ENCODE results near the gene TRPV5.

DNA sequence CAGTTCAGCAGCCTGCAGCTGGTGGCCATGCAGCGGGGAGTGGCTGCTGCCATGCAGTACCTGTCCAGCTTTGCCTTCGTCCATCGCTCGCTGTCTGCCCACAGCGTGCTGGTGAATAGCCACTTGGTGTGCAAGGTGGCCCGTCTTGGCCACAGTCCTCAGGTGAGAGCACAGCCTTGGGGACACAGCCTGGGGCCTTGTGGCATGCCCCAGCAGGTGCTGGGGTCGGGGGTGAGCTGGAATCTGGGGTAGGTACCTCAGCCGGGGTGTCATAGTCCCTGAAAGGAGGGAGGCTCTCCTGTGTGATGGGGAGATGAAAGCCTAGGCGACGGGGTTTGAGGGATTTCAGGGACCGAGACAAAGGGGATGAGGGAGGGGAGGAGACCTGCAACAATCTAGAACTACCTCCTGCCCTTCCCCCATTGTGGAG, 64.5 kb downstream of the TRPV5 start:
- no peak for TF ChIP-seq POLR2A (IDR thresholded peaks at IDR 0.05)
- TF ChIP-seq POLR2AphosphoS5 (IDR thresholded peaks at IDR 0.05) = no peak
